H1 (cell line): ENCODE results near the gene BAZ2B.

Source experiments
- CTCF ChIP-seq, 3 experiments: IDR thresholded peaks; 1 replicate in 2 of 3; 2 replicates in 1 of 3; pipeline versions ENCODE4 v1.5.1 to v1.6.1; 2011; ENCODE audit warnings: low read length in 3 of 3, mild to moderate bottlenecking in 3 of 3, inconsistent platforms in 2 of 3, low read depth in 1 of 3, moderate library complexity in 1 of 3; ENCODE audit not compliant: insufficient read depth in 1 of 3; ENCODE audit errors: control extremely low read depth in 1 of 3
- EP300 ChIP-seq, 2 experiments: IDR thresholded peaks; 1 replicate in 1 of 2; 2 replicates in 1 of 2; pipeline ENCODE4 v1.6.1; 2011 to 2012; ENCODE audit warnings: low read depth in 2 of 2, low read length in 2 of 2, mild to moderate bottlenecking in 2 of 2, borderline replicate concordance in 1 of 2, inconsistent platforms in 1 of 2, moderate library complexity in 1 of 2
- KDM4A ChIP-seq: IDR thresholded peaks from one replicate; pipeline ENCODE4 v1.7.1; 2012; ENCODE audit warnings: low read depth, mild to moderate bottlenecking, moderate library complexity, low read length, inconsistent platforms; ENCODE audit not compliant: severe bottlenecking
- SIN3A ChIP-seq, 2 experiments: IDR thresholded peaks in 1 of 2; conservative IDR thresholded peaks in 1 of 2; 2 replicates each; pipeline ENCODE4 v1.6.1; 2011 to 2012; ENCODE audit warnings: low read length in 2 of 2, improper control_type of control experiment in 1 of 2, low read depth in 1 of 2, mild to moderate bottlenecking in 1 of 2
- SP2 ChIP-seq: IDR thresholded peaks from 2 replicates; pipeline ENCODE4 v1.6.1; 2012; ENCODE audit warnings: mild to moderate bottlenecking, low read length, inconsistent platforms
- TAF1 ChIP-seq: IDR thresholded peaks from 2 replicates; pipeline ENCODE4 v1.6.1; 2011; ENCODE audit warnings: mild to moderate bottlenecking, low read depth, low read length

DNA sequence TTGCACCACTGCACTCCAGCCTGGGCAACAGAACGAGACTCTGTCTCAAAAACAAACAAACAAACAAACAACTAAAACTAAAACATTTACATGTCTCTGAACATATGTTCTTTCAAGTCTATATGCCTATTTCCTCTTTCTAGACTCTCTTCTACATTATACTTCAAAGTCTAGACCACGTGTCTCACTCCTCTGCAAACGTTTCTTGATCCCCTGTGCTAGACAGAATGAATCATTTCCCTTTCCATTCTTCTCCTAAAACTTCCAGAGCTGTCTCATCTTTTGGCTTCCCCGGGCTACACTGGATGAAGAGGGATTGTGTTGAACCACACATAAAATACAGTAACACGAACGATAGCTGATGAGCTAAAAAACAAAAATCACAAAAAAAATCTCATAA lies 67.1 kb downstream of the BAZ2B start:
- TF ChIP-seq CTCF (IDR thresholded peaks at IDR 0.05; ENCODE audit: control extremely low read depth in 1 of 3, insufficient read depth in 1 of 3, low read depth in 1 of 3, low read length in 3 of 3) = no peak
- no peak for TF ChIP-seq TAF1
- TF ChIP-seq SP2 = no peak
- TF ChIP-seq SIN3A (conservative IDR thresholded peaks at IDR 0.05 in 1 of 2, IDR thresholded peaks at IDR 0.05 in 1 of 2; ENCODE audit: low read depth in 1 of 2, low read length in 2 of 2) = no peak
- no peak for TF ChIP-seq KDM4A
- no peak for TF ChIP-seq EP300 (IDR thresholded peaks at IDR 0.05; ENCODE audit: borderline replicate concordance in 1 of 2, low read depth in 2 of 2, low read length in 2 of 2)
